Measurements from ENCODE around the gene PPTC7. TPM values are rescaled to one million over a fixed set of nuclear protein-coding genes. Genes with fewer than 3 reads are reported as not detected.

Gene PPTC7
- total and polyA plus RNA-seq, 2 experiments from 2014 or later = 2.4 to 3.4 TPM

DNA sequence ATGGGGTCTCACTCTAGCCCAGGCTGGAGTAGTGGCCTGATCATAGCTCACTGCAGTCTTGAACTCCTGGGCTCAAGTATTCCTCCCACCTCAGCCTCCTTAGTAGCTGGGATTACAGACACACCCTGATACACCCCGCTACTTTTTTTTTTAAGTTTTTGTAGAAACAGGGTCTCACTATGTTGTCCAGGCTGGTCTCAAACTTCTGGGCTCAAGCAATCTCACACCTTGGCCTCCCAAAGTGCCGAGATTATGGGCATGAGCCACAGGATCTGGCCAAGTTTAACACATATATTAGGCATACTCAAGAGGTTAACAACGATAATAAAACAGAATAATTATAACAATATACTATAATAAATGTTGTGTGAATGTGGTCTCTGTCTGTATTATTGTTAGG lies 25.8 kb downstream of the PPTC7 start:
- Histone ChIP-seq H3F3A (ENCODE audit: insufficient read depth) (peaks cover 35% of the 10 kb centered on the region), H3K79me2 (ENCODE audit: insufficient read depth) (peaks cover 83% of the 10 kb centered on the region), H3K4me2 (ENCODE audit: unreplicated experiment) (no peak overlapping the region), H3K4me3 (no peak overlapping the region), H3K9ac (no peak overlapping the region), H3K27ac (no peak overlapping the region), H3K9me3 (ENCODE audit: low read depth) (no peaks in the 10 kb centered on the region), H3K36me3 (ENCODE audit: low read depth) (no peaks in the 10 kb centered on the region), H3K27me3 (replicated peaks; ENCODE audit: insufficient read depth) (no peaks in the 10 kb centered on the region), H3K4me1 (ENCODE audit: insufficient read depth) (peaks cover 33% of the 10 kb centered on the region), H4K20me1 (ENCODE audit: insufficient read depth) (0 out of 2 replicates have a peak, but pooled peaks cover 3% of the 10 kb centered on the region), H2AFZ (no peak overlapping the region), H3K9me2 (ENCODE audit: insufficient read depth) (no peaks in the 10 kb centered on the region)
- DNase-seq = no peak
- in situ Hi-C loops (cut with MboI) = no loop called here
- 99 to 100% methylated on average over 3 of the region's 3 CpGs for WGBS, 2 experiments (ENCODE audit: low coverage in 1 of 2, low lambda C conversion rate in 2 of 2, missing lambda C conversion rate in 2 of 2)
- TF ChIP-seq EZH2phosphoT487 (IDR thresholded peaks at IDR 0.05; ENCODE audit: insufficient read depth, low read depth) (no peak), EZH2 (IDR thresholded peaks at IDR 0.05; ENCODE audit: insufficient read depth, poor library complexity, severe bottlenecking) (no peak)

GRCh38 chr12:110556705-110557104 lies 26.4 kb downstream of the PPTC7 start:
- peaks cover 86% of the 10 kb centered on the region for H3K79me2 ChIP-seq (ENCODE audit: insufficient read depth)
- in situ Hi-C loops (cut with MboI) = no loop called here
- no peaks in the 10 kb centered on the region for H3K36me3 ChIP-seq (ENCODE audit: low read depth)
- no peaks in the 10 kb centered on the region for H3K9me3 ChIP-seq (ENCODE audit: low read depth)
- H3F3A ChIP-seq (ENCODE audit: insufficient read depth) = peaks cover 33% of the 10 kb centered on the region
- no peaks in the 10 kb centered on the region for H3K9me2 ChIP-seq (ENCODE audit: insufficient read depth)
- 0 out of 2 replicates have a peak, but pooled peaks cover 3% of the 10 kb centered on the region for H4K20me1 ChIP-seq (ENCODE audit: insufficient read depth)
- no peak overlapping the region for H3K4me2 ChIP-seq (ENCODE audit: unreplicated experiment)
- no peak for DNase-seq
- H3K4me1 ChIP-seq (ENCODE audit: insufficient read depth) = peaks cover 27% of the 10 kb centered on the region
- no peak overlapping the region for H3K9ac ChIP-seq
- no peak for TF ChIP-seq EZH2 (IDR thresholded peaks at IDR 0.05; ENCODE audit: insufficient read depth, poor library complexity, severe bottlenecking)
- TF ChIP-seq EZH2phosphoT487 (IDR thresholded peaks at IDR 0.05; ENCODE audit: insufficient read depth, low read depth) = no peak
- H3K4me3 ChIP-seq = no peak overlapping the region
- WGBS, 2 experiments (ENCODE audit: low coverage in 1 of 2, low lambda C conversion rate in 2 of 2, missing lambda C conversion rate in 2 of 2) = 94 to 97% methylated on average over 10 of the region's 10 CpGs
- no peaks in the 10 kb centered on the region for H3K27me3 ChIP-seq (replicated peaks; ENCODE audit: insufficient read depth)
- no peak overlapping the region for H2AFZ ChIP-seq
- H3K27ac ChIP-seq = no peak overlapping the region

DNA sequence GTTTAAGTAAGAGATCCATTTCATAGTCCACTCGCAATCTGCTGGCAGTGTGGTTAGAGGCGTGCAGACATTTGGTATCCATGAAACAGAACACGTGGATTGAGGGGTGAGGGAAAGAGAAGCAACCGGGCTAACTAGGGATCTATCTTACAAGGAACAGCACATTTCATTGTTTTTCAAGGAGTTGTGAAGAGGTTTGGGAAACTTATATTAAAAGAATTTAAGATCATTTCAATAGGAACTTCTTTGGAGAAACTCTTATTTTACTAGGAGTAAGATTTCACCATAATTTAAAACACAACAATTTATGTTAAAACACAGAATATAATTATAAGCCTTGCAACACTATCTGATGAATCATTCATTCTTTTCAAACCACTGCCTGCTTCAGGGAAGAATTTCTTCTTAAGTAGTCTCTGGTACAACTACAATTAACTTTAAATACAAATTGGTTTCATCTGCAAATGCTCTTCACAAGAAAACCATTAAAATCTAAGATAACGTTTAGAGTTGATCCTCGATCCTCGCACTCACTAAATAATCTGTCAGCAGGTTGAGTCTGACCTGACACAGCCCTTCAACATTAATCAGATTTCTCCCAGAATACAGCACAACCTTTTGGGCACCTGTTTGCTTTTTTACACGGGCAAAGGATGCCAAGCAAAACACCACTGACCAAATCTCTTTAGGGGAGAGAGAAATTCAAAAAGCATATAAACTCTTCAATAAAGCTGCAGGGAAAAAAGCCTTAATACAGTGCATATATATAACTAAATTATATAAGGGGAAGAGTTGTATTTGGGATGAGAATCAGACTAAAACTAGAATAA lies 27.3 kb downstream of the PPTC7 start:
- Histone ChIP-seq H3K27ac (peak overlapping the region; percentile 63), H3F3A (ENCODE audit: insufficient read depth) (peaks cover 24% of the 10 kb centered on the region), H2AFZ (peak overlapping the region; percentile 41), H3K4me3 (peak overlapping the region; percentile 55), H3K9me2 (ENCODE audit: insufficient read depth) (no peaks in the 10 kb centered on the region), H3K27me3 (replicated peaks; ENCODE audit: insufficient read depth) (no peaks in the 10 kb centered on the region), H3K9me3 (ENCODE audit: low read depth) (no peaks in the 10 kb centered on the region), H3K36me3 (ENCODE audit: low read depth) (no peaks in the 10 kb centered on the region; the same call in 1 of the 2 replicates), H3K4me2 (ENCODE audit: unreplicated experiment) (peak overlapping the region; percentile 71), H3K4me1 (ENCODE audit: insufficient read depth) (peaks cover 21% of the 10 kb centered on the region), H3K79me2 (ENCODE audit: insufficient read depth) (peaks cover 86% of the 10 kb centered on the region), H3K9ac (peak overlapping the region; percentile 45), H4K20me1 (ENCODE audit: insufficient read depth) (0 out of 2 replicates have a peak, but pooled peaks cover 6% of the 10 kb centered on the region)
- in situ Hi-C loops (cut with MboI) = no loop called here
- WGBS, 2 experiments (ENCODE audit: low coverage in 1 of 2, low lambda C conversion rate in 2 of 2, missing lambda C conversion rate in 2 of 2) = 1 to 2% methylated on average over 8 of the region's 8 CpGs
- TF ChIP-seq EZH2phosphoT487 (IDR thresholded peaks at IDR 0.05; ENCODE audit: insufficient read depth, low read depth) (no peak), EZH2 (IDR thresholded peaks at IDR 0.05; ENCODE audit: insufficient read depth, poor library complexity, severe bottlenecking) (no peak)
- DNase-seq = peak; percentile 84

DNA sequence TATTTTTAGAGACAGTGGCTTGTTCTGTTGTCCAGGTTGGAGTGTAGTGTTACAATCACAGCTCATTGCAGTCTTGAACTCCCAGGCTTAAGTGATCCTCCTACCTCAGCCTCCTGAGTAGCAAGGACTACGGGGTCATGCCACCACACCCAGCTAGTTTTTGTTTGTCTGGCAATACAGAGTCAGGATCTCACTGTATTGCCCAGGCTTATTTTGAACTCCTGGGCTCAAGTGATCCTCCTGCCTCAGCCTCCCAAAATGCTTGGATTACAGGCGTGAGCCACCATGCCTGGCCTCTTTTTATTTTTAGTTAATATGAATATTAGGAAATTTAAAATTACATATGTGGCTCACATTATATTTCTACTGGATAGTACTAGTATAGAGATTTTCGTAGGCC lies 28.9 kb downstream of the PPTC7 start:
- Histone ChIP-seq H4K20me1 (ENCODE audit: insufficient read depth) (0 out of 2 replicates have a peak, but pooled peaks cover 11% of the 10 kb centered on the region), H3K36me3 (ENCODE audit: low read depth) (no peaks in the 10 kb centered on the region; the same call in 1 of the 2 replicates), H3K9ac (no peak overlapping the region), H2AFZ (no peak overlapping the region), H3K4me3 (no peak overlapping the region), H3K4me1 (ENCODE audit: insufficient read depth) (peaks cover 22% of the 10 kb centered on the region), H3K27ac (no peak overlapping the region), H3K27me3 (replicated peaks; ENCODE audit: insufficient read depth) (no peaks in the 10 kb centered on the region), H3F3A (ENCODE audit: insufficient read depth) (peaks cover 22% of the 10 kb centered on the region), H3K9me2 (ENCODE audit: insufficient read depth) (no peaks in the 10 kb centered on the region), H3K4me2 (ENCODE audit: unreplicated experiment) (no peak overlapping the region), H3K79me2 (ENCODE audit: insufficient read depth) (peaks cover 70% of the 10 kb centered on the region), H3K9me3 (ENCODE audit: low read depth) (no peaks in the 10 kb centered on the region)
- in situ Hi-C loops (cut with MboI) = no loop called here
- TF ChIP-seq EZH2phosphoT487 (IDR thresholded peaks at IDR 0.05; ENCODE audit: insufficient read depth, low read depth) (no peak), EZH2 (IDR thresholded peaks at IDR 0.05; ENCODE audit: insufficient read depth, poor library complexity, severe bottlenecking) (no peak)
- 96 to 97% methylated on average over 3 of the region's 3 CpGs for WGBS, 2 experiments (ENCODE audit: low coverage in 1 of 2, low lambda C conversion rate in 2 of 2, missing lambda C conversion rate in 2 of 2)
- DNase-seq = no peak
